AG10803 (cell line): ENCODE measurements around the gene KRT32.

Source experiments
- DNase-seq: peaks from one replicate; pipeline ENCODE4 v3.0.0; 2010; ENCODE audit warnings: low read depth
- H3K4me3 ChIP-seq: 2 replicates; pipeline ENCODE4 v1.5.1; 2011; ENCODE audit warnings: mild to moderate bottlenecking, low read length, control low read depth
- CTCF ChIP-seq: conservative IDR thresholded peaks from 2 replicates; pipeline ENCODE4 v1.5.1; 2011; ENCODE audit warnings: mild to moderate bottlenecking, low read length, control low read depth, inconsistent platforms

KRT32 gene

GRCh38 chr17:41510251-41511065 is 43.3 kb upstream of the KRT32 start:
- H3K4me3 ChIP-seq: no peak overlapping the region
- DNase-seq: no peak
- no peak for TF ChIP-seq CTCF

GRCh38 chr17:41507315-41507880 is 40.2 kb upstream of the KRT32 start:
- no peak for TF ChIP-seq CTCF
- DNase-seq: no peak
- H3K4me3 ChIP-seq: no peak overlapping the region

- H3K4me3 ChIP-seq: no peak overlapping the region
- no peak for TF ChIP-seq CTCF
- DNase-seq: no peak
These were observed 38.9 kb upstream of the KRT32 start for GRCh38 chr17:41505809-41506767.

- DNase-seq: no peak
- H3K4me3 ChIP-seq: no peak within 1 kb of the TSS
- TF ChIP-seq CTCF: no peak
These were observed 38.0 kb upstream of the KRT32 start, which contains the start of gene KRT13 for GRCh38 chr17:41505007-41505808. Gene KRT13 (minus strand): TSS chr17:41505612. CDS start chr17:41505550, 62 bp downstream.

GRCh38 chr17:41504246-41504977 is 37.2 kb upstream of the KRT32 start:
- DNase-seq: no peak
- no peak for TF ChIP-seq CTCF
- no peak overlapping the region for H3K4me3 ChIP-seq

- TF ChIP-seq CTCF: no peak
- no peak for DNase-seq
- no peak overlapping the region for H3K4me3 ChIP-seq
These were observed 36.0 kb upstream of the KRT32 start for GRCh38 chr17:41503202-41503601.
